ENCODE data around the gene ASNSD1. TPM values are rescaled to one million over a fixed set of nuclear protein-coding genes. Genes with fewer than 3 reads are reported as not detected.

Gene ASNSD1
- total and polyA plus RNA-seq, 2 of the 13 experiments (the other 11 are each of a cell fraction or from before 2014, with no cell fraction given), result 35.1 to 96.6 TPM

DNA sequence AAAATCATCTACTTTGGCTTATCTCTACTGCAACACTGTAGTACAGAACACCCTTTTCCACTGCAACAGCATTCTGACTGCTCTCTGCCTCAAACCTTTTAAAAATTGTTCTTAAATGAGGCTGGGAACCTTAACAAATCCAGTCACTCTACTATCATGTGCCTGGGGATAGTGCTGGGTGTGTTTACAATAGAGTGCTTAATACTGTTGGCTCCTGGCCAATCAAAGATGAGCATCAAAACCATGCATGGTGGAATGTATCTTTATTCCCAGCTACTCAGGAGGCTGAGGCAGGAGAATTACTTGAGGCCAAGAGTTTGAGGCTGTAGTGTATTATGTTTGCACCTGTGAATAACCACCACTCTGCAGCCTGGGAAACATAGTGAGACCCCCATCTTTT is 20.6 kb downstream of the ASNSD1 start (continued):
- TF ChIP-seq, protein P1, sequence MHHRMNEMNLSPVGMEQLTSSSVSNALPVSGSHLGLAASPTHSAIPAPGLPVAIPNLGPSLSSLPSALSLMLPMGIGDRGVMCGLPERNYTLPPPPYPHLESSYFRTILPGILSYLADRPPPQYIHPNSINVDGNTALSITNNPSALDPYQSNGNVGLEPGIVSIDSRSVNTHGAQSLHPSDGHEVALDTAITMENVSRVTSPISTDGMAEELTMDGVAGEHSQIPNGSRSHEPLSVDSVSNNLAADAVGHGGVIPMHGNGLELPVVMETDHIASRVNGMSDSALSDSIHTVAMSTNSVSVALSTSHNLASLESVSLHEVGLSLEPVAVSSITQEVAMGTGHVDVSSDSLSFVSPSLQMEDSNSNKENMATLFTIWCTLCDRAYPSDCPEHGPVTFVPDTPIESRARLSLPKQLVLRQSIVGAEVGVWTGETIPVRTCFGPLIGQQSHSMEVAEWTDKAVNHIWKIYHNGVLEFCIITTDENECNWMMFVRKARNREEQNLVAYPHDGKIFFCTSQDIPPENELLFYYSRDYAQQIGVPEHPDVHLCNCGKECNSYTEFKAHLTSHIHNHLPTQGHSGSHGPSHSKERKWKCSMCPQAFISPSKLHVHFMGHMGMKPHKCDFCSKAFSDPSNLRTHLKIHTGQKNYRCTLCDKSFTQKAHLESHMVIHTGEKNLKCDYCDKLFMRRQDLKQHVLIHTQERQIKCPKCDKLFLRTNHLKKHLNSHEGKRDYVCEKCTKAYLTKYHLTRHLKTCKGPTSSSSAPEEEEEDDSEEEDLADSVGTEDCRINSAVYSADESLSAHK (CRISPR knock-in tag; IDR thresholded peaks at IDR 0.05; ENCODE audit: borderline replicate concordance), result no peak
- TF ChIP-seq HOXD1 (CRISPR knock-in tag; IDR thresholded peaks at IDR 0.05), result no peak
- no peak for TF ChIP-seq ZNF878 (CRISPR knock-in tag; IDR thresholded peaks at IDR 0.05)
- TF ChIP-seq ASH2L (IDR thresholded peaks at IDR 0.05; ENCODE audit: insufficient read length, low read depth, low read length), result no peak
- no peak for TF ChIP-seq MAFF (IDR thresholded peaks at IDR 0.05; ENCODE audit: low read depth, low read length)

DNA sequence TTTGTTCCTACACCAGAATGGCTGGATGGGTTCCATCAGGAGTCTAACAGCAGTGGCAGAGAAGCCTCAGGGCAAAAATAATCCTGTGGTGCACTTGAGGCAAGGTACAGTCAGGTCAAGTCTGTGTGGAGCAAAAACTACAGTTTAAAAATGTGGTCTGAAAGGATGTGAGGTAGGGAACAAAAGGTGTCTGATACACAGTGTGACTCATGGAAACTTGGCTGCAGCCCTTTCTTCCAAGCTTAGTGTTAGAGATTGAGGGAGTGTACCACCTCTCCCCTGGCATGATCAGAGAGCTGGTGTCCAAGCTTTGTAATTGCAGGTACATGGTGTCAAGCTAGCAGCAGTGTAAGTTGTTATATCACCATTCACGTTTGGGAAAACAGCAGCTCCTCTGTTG is 22.1 kb downstream of the ASNSD1 start:
- in situ Hi-C loops (cut with HindIII; ENCODE audit: extremely low pct_ligation_motif_present, low pct_unique_long_range_greater_than_20kb), result no loop called here
- CTCF ChIA-PET (ENCODE audit: low intra/inter-chr PET ratio, low total read pairs), result no interaction called here
- no peaks in the 10 kb centered on the region for H3K4me1 ChIP-seq (ENCODE audit: insufficient read depth, low read length)
- H4K20me1 ChIP-seq (ENCODE audit: insufficient read depth, low read length), result no peaks in the 10 kb centered on the region
- ATAC-seq (peak; percentile 46), FAIRE-seq (no peak), DNase-seq (ENCODE audit: low spot score) (no peak)
- no peak overlapping the region for H2AFZ ChIP-seq (ENCODE audit: low read length)
- WGBS (ENCODE audit: low lambda C conversion rate), result 89% methylated on average over 1 of the region's 1 CpG
- POLR2A ChIA-PET, result no interaction called here
- no peak overlapping the region for H3K9ac ChIP-seq (ENCODE audit: insufficient read depth, low read depth, low read length)
- H3K4me2 ChIP-seq (ENCODE audit: low read depth, low read length), result no peak overlapping the region
- no peaks in the 10 kb centered on the region for H3K27me3 ChIP-seq (ENCODE audit: control insufficient read depth in 1 of 2, insufficient read depth in 2 of 2, low read length in 2 of 2)
- H3K4me3 ChIP-seq (replicated peaks in 1 of 3; ENCODE audit: insufficient read depth in 1 of 3, low read depth in 2 of 3, low read length in 3 of 3), result no peak overlapping the region
- TF ChIP-seq RELA (CRISPR knock-in tag; IDR thresholded peaks at IDR 0.05) (no peak), ZNF431 (CRISPR knock-in tag; IDR thresholded peaks at IDR 0.05; ENCODE audit: borderline replicate concordance, low read depth) (no peak), BRD4 (CRISPR knock-in tag; IDR thresholded peaks at IDR 0.05) (no peak), BORCS8-MEF2B (CRISPR knock-in tag; IDR thresholded peaks at IDR 0.05) (no peak)
- TF ChIP-seq, protein P2, sequence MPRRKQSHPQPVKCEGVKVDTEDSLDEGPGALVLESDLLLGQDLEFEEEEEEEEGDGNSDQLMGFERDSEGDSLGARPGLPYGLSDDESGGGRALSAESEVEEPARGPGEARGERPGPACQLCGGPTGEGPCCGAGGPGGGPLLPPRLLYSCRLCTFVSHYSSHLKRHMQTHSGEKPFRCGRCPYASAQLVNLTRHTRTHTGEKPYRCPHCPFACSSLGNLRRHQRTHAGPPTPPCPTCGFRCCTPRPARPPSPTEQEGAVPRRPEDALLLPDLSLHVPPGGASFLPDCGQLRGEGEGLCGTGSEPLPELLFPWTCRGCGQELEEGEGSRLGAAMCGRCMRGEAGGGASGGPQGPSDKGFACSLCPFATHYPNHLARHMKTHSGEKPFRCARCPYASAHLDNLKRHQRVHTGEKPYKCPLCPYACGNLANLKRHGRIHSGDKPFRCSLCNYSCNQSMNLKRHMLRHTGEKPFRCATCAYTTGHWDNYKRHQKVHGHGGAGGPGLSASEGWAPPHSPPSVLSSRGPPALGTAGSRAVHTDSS (CRISPR knock-in tag; conservative IDR thresholded peaks at IDR 0.05), result no peak
- no TSS peak for BruUV-seq (replicated peaks)
- peaks cover 4% of the 10 kb centered on the region; the same call in 1 of the 2 replicates for H3K9me3 ChIP-seq (ENCODE audit: low read length)
- H3K79me2 ChIP-seq (ENCODE audit: insufficient read depth, low read length), result no peaks in the 10 kb centered on the region
- intact Hi-C loops (cut with micrococcal nuclease; ENCODE audit: unreplicated experiment), result no loop called here
- no peak overlapping the region for H3K27ac ChIP-seq (ENCODE audit: extremely low read length, insufficient read depth, low read length)
- H3K36me3 ChIP-seq (replicated peaks in 1 of 2; ENCODE audit: control insufficient read depth in 1 of 2, insufficient read depth in 2 of 2, low read length in 2 of 2), result no peaks in the 10 kb centered on the region; a peak in 1 of 5 replicates

All from HepG2 (cell line).